Measurements from ENCODE around the gene GNG8.

Gene GNG8

DNA sequence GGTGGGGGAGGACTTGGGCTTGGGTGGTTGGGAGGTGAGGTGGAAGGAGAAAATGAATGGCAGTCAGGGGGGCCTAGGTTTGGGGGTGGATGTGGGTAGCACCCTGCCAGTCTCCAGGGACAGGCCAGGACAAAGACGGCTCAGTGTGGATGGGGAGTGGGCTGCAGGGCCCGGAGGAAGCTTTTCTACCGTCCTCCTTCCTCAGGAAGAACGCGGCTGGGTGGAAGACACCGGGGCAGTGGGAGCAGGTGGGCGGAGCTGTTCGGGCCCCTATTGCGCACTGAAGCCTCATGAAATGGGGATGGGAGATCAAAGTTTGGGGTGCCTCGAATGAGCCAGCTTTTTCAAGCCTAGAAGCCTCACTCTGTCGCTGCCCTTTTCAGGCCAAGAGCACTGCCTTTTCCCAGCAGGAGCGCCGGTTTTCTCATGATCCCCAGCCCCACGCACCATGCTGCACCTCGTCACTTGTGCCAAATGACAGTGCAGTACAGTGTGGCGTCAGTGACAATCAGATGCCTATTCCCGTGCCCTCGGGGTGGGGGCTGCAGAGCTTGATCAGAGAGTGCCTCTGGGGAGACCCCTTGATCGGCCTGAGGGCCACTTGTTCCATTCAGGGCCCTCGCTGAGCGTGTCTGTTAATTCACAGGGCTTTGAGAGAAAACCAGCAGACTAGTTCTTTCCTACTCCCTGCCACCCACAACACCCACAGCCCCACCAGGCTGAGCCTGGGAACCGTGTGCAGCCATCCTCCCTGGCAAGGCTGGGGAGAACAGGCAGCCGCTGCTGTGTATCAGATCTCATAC lies 33.4 kb downstream of the GNG8 start:
- DNase-seq (ENCODE audit: low spot score): peak; percentile 59

DNA sequence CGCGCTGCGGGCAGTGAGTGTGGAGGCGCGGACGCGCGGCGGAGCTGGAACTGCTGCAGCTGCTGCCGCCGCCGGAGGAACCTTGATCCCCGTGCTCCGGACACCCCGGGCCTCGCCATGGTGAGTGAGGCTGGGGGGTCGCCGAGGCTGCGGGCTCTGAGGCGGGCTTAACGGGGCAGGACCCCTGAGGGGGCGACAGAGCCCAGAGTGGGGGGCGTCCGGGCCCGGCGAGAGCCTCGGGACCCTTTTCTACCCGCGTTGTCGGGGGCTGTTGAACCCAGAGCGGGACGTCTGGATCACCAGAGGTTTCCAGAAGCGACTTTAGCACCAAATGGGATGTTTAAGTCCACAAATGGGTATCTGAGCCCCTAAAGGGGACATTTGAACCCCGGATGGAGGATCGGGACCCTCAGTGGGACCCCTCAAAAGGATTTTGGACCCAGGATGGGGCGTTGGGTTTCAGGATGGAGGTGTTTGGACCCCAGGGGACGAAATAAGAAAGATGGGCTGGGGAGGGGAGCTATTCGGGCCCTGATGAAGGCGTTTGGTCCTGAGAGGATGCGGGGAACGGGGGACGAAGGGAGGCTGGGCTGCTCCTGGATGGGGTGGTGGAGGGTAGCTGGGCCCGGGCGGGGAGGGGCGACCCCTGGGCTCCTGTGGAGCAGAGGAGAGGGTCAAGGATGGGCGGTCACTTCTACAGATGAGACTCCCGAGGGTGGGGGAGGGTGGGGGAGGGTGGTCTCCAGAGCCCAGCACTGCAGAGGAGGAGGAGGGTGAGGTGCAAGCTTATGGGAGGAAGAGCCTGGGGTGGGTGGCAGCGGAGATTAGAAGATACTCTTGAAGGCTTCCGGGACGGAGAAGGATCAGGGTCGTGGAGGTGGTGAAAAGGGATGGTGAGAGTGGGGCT lies 34.4 kb downstream of the GNG8 start, which contains the start of gene CALM3:
TSS of gene CALM3 (plus strand) at position 13 of the 907 bp plus-strand sequence. CDS start at position 118, 105 bp downstream.
- peak; percentile 70 for DNase-seq (ENCODE audit: low spot score)

DNA sequence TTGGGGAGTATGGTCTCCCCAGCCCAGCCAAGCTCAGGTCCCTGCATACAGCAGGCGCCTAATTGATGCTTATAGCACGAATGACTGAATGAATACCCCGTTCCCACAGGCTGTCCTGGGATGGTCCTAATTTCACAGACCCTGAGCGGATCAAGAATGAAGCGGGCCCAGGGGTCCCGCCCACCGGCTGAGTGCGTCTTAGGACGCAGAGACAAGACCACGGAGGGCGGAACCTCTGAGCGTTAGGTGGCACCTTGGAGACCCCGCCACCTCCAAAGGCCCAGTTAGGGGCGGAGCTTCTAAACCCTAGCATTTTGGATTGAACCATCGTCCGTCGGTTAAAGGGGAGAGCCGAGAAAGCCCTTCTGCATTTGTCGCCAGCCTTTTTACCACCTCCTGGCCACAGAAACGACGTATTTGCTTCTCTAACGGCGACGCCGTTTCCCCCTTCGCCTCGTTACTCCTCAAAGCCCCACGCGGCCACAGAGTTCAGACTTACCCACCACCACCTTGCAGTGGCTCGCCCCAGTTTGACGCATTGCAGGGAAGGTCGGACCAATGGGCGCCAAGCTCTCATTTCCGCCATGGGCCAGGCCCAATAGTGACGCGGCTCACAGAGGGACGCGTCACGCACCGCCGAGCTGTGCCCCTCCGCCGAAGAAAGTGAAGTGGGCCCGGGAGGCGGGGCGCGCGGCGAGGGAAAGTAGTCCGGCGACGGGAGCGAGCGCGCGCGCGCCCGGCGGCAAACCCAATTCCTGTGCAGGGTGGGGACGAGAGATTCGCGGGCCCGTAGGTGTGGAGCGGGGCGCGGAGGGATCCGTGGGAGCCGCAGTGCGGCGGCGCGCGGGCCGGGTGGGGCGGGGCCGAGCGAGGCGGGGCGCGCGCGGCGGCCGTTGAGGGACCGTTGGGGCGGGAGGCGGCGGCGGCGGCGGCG lies 35.4 kb downstream of the GNG8 start:
- peak; percentile 99 for DNase-seq (ENCODE audit: low spot score)

DNA sequence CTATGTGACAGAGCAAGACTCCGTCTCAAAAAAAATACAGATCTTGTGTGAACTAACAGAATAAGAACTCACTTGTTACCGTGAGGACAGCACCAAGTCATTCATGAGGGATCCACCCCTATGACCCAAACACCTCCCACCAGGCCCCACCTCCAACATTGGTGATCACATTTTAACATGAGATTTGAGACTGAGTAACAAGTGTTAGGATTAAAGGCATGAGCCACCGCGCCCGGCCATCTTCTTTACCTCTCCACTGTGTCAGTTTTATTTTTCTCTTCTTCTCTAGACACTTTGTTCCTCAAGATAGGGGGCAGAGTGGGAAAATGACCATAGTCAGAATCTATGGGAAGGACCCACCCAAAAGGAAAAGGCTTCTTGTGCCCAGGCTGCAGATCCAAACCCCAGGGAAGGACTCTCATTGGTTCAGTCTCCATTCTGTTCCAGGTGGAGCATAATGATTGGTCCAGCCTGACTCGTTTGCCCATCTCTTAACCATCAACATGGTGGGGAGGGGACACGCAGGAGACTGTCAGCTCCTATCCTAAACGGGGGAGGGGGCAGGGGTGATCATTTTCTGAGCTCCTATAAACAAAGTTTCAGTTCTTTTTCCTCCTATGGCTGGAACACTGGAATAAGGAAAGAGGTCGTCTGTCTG lies 36.2 kb downstream of the GNG8 start:
- peak; percentile 46 for DNase-seq (ENCODE audit: low spot score)

DNA sequence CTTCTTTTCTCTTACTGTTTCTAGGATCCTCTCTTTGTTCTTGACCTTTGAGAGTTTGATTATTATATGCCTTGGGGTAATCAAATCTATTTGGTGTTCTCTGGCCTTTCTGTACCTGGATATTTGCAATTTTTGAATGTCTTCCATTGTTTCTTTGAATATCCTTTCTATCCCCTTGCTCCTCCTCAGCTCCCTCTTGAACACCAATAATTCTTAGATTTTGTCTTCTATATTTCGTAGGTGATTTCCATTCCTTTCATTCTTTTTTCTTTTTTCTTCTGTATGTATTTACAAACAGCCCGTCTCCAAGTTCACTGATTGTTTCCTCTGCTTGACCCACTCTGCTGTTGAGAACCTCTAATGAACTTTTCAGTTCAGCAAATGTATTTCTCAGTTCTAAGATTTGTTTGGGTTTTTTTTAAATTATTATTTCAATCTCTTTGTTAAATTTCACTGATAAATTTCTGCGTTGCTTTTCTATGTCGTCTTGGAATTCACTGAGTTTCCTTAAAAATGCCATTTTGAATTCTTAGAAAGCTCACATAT lies 37.6 kb downstream of the GNG8 start:
- no peak for DNase-seq (ENCODE audit: low spot score)

DNA sequence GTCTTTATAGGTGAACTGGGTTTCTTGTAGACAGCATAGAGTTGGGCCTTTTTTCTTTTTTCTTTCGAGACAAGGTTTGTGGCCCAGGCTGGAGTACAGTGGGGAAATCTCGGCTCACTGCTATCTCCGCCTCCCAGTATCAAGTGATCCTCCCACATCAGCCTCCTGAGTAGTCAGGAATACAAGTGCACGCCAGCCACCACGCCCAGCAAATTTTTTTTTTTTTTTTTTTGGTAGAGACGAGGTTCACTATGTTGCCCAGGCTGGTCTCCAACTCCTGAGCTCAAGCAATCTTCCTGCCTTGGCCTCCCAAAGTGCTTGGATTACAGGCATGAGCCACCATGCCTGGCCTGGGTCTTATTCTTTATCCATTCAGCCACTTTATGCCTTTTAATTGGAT lies 40.0 kb downstream of the GNG8 start:
- peak; percentile 17 for DNase-seq (ENCODE audit: low spot score)

DNA sequence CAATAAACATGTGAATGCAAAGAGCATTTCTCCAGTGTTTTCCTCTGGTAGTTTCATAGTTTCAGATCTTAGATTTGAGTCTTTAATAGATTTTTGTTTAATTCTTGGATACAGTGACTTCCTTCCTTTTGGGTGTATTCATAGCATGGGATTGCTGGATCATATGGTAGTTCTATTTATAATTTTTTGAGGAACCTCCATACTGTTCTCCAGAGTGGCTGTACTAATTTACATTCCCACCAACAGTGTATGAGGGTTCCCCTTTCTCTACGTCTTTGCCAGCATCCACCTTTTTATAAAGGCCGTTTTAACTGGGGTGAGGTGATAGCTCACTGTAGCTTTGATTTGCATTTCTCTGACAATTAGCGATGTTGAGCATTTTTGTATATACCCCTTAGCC lies 44.1 kb downstream of the GNG8 start:
- DNase-seq (ENCODE audit: low spot score): no peak

DNA sequence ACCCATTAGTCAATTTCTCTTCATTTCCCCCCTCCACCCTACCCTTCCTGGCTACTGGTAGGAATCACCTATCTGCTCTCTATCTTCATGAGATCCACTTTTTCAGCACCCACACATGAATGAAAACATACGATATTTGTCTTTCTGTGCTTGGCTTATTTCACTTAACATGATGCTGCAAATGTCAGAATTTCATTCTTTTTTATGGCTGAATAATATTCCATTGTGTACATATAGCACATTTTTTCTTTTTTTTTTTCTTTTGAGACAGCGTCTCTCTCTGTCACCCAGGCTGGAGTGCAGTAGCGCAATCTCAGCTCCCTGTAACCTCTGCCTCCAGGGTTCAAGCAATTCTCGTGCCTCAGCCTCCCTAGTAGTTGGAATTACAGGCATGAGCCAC lies 44.7 kb downstream of the GNG8 start:
- DNase-seq (ENCODE audit: low spot score): no peak

DNA sequence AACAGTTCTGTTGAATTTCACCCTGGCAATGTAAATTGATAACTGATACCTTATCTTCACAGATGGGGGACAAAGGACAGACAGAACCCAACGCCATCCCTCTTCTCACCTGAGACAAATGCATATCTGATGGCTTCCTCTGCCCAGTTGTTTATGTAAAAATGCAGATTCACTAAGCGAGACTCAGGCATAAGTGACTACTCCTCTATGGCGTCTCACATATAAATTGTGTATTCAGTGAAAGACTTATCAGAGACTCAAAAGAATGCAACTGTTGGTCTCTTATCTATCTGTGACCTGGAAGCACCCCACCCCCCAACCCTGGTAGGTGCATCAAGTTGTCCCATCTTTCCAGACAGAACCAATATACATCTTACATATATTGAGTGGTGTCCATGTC lies 48.1 kb downstream of the GNG8 start:
- peak; percentile 1 for DNase-seq (ENCODE audit: low spot score)

DNA sequence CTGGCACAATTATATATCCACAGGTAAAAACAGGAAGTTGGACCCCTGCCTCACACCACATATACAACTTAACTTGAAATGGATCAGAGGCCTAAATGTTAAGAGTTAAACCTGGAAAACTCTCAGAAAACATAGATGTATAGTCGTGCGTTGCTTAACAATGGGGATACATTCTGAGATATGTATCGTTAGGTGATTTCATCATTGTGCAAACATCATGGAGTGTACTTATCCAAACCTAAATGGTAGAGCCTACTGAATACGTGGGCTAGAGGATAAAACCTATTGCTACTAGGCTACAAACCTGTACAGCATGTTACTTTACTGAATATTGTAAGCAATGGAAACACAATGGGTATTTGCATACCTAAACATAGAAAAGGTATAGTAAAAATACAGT lies 49.7 kb downstream of the GNG8 start:
- DNase-seq (ENCODE audit: low spot score): no peak

DNA sequence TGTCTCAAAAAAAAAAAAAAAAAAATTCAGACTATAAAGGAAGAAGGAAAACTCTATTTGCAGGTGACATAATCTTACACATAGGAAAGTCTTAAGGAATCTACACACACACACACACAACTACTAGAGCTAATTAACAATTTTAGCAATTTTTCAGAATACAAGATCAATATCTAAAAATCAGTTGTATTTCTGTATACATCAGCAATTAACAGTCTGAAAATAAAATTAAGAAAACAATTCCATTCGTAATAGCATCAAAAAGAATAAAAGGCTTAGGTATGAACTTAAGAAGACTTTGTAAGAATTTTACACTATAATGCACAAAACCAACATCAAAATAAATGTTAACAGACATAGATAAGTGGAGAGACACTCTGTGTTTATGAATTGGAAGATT lies 50.5 kb downstream of the GNG8 start:
- no peak for DNase-seq (ENCODE audit: low spot score)
